ENCODE measurements around the gene CMIP.
A peak's percentile ranks its signal among the peaks of the same experiment; 100 is the strongest.

CMIP gene

DNA sequence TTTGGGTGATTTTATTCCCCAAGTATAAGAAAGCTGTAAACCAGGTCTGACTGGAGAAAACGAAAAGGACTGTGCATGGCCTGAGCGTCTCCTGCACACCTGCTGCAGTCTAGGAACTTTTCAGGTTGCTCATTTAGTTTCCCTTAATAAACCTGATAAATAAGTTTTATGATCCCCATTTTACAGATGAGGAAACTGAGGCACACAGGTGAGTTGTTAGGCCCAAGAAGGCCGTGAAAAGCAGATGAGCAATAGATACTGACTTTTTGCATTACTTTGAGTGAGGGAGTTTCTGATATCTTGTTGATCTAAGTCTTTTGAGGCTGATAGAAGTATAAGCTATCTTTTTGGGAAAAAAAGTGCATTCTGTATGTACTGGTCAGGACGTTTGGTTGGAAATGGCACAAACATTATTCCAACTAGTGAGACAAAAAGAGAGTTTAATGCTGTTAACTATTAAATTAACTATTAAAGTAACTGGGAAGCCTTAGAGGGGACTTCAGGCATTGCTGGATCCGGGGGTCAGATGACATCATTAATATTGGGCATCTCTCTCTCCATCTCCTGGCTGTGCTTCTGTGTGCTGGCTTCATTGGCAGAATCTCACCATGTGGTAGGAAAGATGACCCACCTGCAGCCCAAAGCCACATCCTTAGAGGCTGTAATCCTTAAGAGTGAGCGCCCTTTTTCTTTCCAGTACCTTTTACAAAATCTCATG lies 163.4 kb downstream of the CMIP start:
- DNase-seq (ENCODE audit: low spot score): no peak

DNA sequence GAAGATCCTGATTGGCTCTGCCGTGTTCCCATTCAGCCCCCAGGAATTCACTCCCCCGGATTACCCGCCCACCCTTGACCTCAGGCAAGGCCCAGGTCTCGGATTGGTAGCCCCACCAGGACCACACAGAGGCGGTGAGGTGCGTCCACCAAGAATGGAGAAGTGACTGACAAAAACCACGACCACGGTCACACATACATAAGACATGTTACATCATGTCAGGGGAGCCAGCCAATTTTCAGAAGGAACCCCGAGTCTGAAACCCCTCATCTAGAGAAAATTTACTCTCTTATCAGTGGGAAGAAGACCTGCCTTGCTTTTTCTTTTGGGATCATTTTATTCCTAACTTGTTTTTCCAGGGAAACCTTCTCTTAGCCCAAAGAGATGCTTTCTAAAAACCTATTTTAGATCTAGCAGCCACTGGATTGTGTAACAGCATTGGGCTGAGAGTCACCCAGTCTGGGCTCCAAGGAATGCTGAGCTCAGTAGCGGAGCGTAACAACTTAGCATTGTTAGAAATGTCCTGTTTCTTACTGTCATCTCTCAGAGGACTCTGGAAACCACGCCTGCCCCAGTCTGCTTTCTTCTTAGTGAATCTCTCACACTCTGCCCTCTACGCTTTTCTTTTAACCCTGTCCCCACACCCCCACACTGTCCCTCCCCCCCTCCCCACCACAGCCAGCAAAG lies 164.1 kb downstream of the CMIP start:
- DNase-seq (ENCODE audit: low spot score): no peak

DNA sequence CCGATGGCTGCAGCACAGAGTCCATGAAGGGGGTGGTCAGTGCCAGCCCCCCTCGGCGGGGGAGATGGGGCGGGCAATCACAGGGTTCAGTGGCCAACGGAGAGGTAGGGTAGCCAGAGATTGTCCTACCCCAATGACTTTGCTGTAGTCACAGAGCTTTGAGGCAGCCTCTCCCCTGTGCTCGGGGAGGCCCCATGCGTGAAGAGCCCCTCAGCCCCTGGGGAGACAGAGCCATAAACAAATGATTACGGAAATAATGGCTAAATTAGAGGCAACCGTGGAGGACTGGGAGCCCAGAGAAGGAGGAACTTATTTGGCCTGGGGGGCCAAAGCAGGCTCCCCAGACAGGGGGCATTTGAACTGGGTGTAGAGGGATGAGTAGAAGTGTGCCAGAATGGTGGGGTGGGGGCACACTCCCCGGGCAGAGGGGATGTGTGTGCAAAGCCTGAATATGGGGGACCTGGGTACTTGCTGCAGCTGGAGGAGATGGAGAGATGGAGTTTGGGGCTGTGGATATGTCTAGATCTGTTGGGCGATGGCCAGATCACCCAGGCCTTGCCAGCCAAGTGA lies 164.8 kb downstream of the CMIP start:
- no peak for DNase-seq (ENCODE audit: low spot score)

DNA sequence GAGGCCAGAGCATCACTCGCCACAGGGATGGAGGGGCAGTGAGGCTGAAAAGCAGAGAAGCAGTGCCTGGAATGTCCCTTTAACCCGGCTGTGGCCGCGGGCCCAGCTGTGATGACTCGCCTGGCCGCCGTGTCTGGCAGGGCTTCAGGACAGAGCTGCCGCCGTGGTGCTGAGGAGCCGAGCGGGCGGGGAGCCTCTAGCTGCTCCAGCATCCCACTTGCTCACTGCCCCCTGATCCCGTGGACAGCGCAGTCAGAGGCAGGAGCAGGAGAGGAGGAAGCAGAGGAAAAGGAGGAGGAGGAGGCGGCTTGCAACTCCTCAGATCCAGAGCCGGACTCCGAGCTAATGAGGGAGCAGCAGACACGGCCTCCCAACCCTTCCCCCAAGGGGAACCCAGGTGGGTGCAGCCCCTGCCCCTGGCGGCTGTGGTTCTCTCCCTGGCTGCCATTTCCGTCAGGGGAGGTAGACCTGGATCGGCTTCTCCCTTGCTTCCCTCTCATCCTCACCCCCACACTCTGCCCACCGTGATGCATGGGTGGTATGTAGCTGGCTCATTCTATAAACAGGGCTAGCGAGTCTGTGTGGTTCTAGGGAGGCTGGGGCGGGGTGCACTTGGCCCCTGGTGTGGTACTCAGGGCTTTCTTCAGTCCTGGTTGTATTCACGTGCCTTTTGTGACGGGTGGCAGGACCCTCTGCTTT lies 165.7 kb downstream of the CMIP start:
- DNase-seq (ENCODE audit: low spot score): no peak

DNA sequence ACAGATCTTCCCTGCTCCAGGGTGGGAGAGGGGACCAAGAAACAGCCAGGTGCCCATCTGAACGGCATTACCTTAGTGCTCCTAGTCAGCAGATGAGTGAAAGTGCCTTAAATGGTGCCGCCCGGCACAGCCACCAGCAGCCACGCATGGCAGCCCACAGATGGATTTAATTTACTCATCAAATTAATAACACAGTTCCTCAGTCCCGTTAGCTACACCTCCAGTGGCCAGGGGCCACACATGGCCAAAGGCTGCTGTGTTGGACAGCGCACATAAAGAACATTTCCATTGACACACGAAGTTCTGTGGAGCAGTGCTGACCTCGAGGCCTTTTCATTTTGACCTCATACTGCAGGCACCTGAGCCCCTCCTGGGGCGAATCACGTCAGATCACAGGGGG lies 166.3 kb downstream of the CMIP start:
- no peak for DNase-seq (ENCODE audit: low spot score)

DNA sequence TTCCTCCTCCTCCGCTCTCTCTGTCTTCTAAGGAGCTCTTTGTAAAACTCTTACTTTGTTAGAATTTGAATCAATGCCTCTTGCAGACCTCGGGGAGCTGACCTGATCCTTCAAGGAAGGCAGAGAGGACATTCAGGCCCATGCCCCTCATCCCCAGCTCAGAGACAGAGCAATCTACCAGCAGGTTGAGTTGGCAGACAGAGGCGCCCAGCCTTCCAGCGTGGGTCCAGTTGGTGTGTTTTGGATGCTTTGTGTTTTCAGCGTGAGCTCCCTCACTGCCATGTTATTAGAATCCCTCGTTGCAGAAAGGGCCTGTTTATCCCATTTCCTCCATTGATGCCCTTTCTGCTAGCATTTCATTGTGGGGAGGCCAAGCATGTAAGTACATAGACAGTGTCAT lies 167.1 kb downstream of the CMIP start:
- DNase-seq (ENCODE audit: low spot score): no peak

DNA sequence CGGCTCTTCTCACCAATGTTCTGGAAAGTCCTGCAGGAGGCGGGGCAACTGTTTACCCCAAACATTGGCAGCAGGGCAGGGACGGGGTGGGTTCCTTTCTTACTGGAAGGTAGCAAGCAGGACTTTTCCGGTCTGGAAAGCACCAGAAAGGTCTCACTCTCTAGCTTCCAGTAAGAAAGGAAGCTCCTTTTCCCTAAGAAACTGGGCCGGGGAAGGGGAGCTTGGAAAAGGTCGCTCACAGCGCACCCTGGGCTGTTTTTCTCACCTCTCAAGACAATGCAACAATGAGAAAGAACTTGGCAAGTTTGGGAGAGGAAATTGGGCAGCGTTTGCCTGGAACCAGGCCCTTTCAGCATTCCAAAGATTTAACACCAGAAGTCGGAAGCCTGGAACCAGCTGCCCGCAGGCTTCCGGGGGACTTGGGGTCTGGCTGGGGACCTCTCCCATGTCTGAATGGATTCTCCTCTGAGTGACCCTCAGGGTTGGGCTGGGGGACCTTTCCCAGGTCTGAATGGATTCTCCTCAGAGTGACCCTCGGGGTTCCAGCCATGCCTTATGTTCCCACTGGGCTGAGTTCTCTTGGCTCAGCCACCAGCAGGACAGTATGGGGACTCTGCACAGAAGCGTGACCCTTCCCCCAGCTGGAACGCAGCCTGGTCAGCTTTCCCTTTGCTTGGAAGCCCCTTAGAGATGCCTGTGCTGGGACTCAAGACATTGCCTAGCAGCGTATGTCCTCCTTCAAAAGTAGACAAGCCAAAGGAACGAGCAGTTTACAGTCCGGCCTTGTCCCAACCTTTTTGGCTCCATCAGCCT lies 167.9 kb downstream of the CMIP start:
- DNase-seq (ENCODE audit: low spot score): no peak

DNA sequence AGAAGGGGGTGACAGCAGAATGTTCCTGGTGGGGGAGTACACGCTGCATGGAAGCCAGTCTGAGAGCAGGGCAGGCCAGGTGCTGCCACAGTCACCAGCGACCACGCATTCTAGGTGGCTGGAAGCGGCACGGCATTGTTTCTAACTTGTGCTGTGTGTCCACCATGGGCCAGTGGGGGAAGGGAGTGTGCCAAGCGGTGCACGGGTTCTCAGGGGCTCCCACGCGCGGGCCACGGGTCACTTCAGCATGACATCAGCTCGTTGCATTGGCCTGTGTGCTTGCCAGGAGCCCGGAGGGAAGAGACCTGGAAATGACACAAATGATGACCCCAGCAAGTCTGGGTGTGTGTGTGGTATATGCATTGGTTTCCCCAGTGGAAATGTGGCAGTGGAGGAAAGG lies 169.6 kb downstream of the CMIP start:
- no peak for DNase-seq (ENCODE audit: low spot score)

DNA sequence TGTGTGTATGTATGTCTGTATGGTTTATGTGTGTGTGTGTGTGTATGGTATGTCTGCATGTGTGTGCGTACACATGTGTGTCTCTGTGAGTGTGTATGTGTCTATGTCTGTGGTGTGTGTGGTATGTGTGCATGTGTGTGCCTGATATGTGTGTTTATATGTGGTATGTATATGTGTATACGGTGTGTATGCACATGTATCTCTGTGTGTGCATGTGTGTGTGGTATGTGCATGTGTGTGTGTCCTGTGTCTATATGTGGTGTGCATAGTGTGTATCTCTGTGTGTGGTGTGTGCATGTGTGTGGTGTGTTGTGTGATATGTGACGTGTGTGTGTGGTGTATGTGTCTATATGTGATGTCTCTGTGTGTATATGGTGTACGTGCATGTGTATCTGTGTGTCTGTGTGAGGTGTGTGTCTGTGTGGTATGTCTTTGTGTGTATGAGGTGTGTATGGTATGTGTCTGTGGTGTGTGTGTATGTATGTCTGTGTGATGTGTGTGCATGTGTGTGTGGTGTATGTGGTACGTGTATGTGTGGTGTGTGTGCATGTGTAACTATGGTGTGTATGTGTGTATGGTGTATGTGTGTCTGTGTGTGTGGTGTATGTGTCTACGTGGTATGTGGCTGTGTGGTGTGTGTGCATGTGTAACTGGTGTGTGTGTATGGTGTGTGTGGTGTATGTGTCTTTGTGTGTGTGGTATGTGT lies 170.2 kb downstream of the CMIP start:
- DNase-seq (ENCODE audit: low spot score): no peak

DNA sequence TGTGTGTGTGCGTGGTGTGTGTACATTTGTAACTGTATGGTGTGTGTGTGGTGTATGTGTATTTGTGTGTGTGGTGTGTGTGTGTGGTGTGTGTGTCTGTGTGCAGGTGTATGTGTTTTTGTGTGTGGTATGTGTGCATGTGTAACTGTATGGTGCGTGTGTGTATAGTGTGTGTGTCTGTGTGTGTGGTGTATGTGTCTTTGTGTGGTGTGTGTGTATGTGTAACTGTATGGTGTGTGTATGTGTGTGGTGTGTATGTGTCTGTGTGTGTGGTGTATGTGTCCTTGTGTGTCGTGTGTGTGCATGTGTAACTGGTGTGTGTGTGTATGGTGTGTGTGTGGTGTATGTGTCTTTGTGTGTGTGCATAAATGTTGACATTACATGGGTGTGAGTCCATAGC lies 170.8 kb downstream of the CMIP start:
- no peak for DNase-seq (ENCODE audit: low spot score)

DNA sequence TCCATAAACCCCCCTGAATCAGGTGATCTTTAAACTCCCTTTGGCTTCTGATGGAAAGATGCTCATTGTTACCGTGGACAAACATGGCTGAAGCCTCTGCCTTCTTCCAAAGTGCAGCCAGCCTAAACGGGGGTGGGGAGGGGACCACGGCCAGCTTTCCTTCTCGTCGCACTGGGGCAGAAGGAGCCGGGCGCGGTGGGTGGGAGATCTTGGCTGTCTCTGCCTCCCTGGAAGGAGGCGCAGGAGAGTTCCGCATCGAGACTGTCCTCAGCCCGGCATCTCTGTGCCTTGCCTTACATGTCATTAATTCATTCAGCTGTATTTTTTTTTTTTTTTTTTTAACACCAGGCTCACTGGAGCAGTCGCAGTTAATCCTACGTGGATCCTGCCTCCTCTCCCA lies 171.2 kb downstream of the CMIP start:
- no peak for DNase-seq (ENCODE audit: low spot score)

DNA sequence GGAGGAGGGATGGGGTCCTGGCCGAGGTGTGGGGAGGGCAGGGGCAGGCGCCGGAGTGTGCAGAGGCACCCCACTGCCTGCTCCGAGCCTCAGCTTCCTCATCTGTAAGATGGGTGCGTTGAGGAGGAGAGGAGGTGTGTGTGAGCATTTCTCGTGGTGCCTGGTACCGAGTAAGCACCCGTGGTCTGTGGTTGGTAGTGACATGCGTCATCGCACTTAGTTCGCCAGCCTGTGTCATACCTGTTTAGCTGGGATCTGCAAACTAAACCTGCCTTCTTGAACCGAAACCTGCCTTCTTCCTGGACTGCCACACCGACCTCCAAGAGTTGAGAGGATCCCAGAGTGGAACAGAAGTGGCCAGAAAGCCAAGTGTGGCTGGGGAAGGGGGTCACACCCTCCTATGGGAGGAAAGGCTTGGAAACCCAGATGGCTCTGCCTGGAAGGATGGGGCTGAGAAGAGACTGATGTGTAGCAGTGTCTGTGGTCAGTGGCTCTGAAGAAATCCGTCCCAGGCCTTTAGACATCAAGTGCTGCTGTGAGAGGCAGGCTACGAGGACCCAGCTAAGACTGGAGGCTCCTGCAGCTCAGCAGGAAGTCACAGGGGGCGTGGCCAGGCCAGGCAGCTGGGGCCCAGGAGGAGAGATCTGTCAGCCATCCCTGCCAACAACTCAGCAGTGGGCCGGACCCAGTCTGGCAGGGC lies 171.9 kb downstream of the CMIP start:
- DNase-seq (ENCODE audit: low spot score): peak; percentile 89

DNA sequence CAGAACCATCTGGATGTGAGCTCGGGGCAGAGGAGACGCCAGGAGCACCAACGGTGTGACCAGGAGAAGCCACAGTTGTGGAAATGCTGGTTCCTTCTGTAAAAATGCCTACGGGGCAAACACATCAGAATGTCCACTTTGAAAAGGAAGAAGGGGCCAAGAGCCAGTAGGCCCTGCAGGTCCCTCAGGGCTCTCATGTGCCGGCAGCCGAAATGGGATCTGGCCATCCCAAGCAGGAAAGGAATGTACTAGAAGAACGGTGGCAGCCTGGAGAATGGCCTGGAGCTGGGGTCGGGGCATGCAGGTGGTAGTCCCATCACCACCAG lies 172.4 kb downstream of the CMIP start:
- DNase-seq (ENCODE audit: low spot score): no peak

DNA sequence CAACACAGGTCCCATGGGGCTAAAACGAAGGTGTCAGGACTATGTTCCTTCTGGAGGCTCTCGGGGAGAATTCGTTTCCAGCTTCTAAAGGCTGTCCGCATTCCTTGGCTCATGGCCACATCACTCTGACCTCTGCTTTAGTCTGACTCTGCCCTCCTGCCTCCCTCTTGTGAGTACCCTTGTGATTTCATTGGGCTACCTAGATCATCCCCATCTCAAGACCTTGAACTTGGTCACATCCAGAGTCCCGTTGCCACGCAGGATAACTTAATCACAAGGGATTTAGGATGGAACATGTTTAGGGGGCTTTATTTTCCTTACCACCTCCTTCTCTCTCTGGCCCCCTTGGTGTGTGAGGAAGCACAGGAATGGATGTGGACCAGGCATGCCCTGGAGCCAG lies 173.6 kb downstream of the CMIP start:
- DNase-seq (ENCODE audit: low spot score): no peak

DNA sequence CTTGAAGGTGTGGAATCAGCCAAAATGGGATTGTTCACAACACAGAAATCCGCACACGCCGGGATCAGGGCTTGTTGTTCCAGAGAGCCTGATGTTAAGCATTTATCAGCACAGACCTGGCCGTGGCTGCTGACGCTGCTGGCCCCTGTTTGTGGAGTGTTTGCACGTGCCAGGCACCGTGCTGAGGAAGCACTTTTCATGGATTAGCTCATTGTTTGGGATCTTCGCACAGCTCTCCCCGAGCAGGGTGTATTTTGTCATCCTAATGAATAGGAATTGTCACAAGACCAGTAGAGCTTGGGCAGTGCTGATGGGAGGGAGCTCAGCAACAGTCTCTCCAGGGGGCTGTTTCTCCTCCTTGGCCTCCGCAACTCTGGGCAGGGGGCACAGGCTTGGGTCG lies 174.1 kb downstream of the CMIP start:
- DNase-seq (ENCODE audit: low spot score): no peak

DNA sequence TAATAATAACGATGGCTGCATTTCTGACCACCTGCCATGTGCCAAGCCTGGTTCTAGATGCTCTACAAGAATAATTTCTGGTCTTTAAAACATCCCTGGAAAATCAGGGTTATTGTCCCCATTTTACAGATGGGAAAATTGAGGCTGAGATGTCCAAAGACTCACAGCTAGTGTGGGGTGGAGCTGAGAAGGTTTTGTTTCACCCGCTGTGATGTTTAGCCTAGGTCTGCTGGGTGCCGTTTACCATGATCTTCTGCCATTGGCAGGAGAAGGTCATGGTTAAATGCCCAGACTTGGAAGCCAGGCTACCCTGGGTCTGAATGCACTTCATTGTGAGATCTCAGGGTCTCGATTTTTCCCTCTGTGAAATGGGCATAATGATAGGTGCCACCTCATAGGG lies 175.4 kb downstream of the CMIP start:
- no peak for DNase-seq (ENCODE audit: low spot score)

DNA sequence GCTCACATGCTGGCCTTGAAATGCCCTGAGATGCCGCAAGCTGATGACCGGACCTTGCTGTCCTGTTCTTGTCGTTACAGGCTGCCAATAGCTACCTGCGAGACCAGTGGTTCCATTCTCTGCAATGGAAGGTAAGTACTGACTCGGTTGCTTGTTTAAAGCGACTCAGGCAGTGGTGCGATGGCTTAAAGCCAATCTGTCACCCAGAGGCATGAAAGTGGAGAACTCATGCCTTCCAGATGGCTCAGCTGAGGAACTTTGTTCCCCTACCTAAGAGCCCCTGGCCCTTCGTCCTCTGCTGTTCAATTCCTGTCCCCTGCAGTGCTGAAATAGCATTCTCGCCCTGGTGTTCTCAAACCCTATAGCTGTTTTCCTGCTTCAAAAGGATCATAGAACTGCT lies 176.2 kb downstream of the CMIP start:
- no peak for DNase-seq (ENCODE audit: low spot score)

DNA sequence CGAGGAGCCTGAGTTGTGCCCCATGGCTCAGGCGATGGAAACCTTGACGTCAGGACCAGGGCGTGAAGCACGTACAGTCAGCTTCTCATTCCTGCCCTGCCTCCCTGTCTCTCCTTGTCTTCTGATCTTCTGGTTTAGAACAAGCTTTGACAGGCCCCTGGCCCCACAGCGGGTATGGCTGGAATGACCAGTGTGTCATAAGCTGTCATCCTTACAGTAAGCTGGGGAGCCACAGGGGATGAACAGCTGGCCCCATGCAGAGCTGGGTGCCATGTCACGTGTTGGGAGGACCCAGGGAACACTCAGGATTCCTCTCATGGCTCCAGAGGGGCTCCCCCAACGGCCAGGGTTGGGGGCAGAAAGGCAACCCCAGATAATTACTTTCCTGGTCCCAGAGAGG lies 176.9 kb downstream of the CMIP start:
- DNase-seq (ENCODE audit: low spot score): no peak

DNA sequence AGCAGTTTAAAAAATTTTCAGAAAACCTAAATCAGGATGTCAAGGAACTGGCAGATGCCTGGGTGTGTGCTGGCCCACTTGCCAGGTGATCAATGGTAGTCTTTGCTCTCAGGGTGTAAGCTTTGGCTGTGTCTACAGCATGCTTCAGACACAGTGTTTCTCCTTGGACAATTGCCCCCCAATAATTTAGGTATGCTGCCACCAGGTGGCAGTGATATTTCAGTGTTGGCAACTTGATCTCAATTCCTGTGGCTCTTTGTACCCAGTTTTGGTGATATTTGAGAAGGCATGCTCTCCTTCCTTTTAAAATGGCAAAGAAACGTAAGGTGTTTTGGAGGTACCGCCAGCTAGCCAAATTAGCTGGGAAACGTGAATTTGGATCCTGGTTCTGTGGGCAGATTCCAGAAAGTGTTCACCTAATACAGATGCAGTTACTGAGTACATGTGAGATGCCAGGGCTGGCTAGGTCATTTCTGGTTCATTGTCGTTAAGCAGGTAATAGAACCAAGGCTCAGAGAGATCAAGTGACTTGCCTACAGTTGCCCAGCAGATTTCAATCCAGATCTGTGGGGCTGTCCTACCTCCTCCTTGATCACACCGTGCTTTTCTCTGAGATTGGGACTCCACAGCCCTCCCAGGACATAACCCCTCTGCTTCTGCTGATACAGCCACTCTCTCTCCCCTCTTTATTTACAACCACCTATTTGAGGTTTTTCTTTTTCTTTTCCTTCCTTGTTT lies 178.9 kb downstream of the CMIP start:
- peak; percentile 52 for DNase-seq (ENCODE audit: low spot score)

DNA sequence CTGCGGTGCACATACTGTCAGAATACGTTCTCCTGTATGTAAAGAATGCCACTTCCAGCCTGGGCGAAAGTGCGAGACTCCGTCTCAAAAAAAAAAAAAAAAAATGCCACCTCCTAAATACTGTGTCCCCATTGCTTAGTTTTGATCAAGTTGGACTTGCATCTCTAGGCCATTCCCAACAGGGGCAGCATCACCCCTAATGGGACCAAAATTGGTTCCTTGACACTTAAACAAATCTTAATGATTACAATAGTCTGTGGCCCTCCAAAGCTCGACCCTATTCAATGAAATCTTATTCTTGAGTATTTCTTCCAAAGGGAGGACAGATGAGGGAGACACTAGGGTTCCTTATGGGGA lies 179.8 kb downstream of the CMIP start:
- no peak for DNase-seq (ENCODE audit: low spot score)
